C4-2B (cell line): ENCODE measurements around the gene GRAMD4.

ENCODE experiments used
- CTCF ChIP-seq: fragments of 450-650 bp; conservative IDR thresholded peaks from 2 replicates; pipeline ENCODE4 v1.5.1; 2017; ENCODE audit warnings: mild to moderate bottlenecking
- ZFX ChIP-seq: fragments of 450-650 bp; IDR thresholded peaks from 2 replicates; pipeline ENCODE4 v1.6.1; 2017

- TF ChIP-seq CTCF (no peak), ZFX (no peak)
Measured at GRCh38 chr22:46627806-46628482, 7.8 kb downstream of the GRAMD4 start.
